Brain pericyte (primary cell): ENCODE measurements around the gene CNST.
"Not testable (repeated sequence)": the region's sequence is repeated elsewhere in the genome, so short reads cannot be mapped to it uniquely, and the experiment has no call there.

Source experiments
- DNase-seq: peaks from one replicate; pipeline ENCODE4 v3.0.0-alpha.2; 2012; ENCODE audit warnings: low read depth, low spot score

Gene CNST

GRCh38 chr1:246617768-246618167 lies 51.5 kb downstream of the CNST start:
- no peak for DNase-seq

GRCh38 chr1:246618240-246618808 lies 52.1 kb downstream of the CNST start:
- no peak for DNase-seq

- DNase-seq: no peak
These were observed 55.9 kb downstream of the CNST start for GRCh38 chr1:246622035-246622652.

GRCh38 chr1:246624091-246624490 lies 57.8 kb downstream of the CNST start:
- no peak for DNase-seq

- no peak for DNase-seq
These were observed 62.8 kb downstream of the CNST start for GRCh38 chr1:246629030-246629429.

- no peak for DNase-seq
These were observed 63.7 kb downstream of the CNST start for GRCh38 chr1:246629976-246630375.

- DNase-seq: no peak
These were observed 65.2 kb downstream of the CNST start for GRCh38 chr1:246631426-246631825.

GRCh38 chr1:246632281-246633168 lies 66.3 kb downstream of the CNST start:
- DNase-seq: no peak

- DNase-seq: not testable (repeated sequence)
These were observed 68.4 kb downstream of the CNST start for GRCh38 chr1:246634659-246635058.

GRCh38 chr1:246638941-246639655 lies 72.8 kb downstream of the CNST start:
- no peak for DNase-seq

GRCh38 chr1:246639732-246640131 lies 73.5 kb downstream of the CNST start:
- DNase-seq: no peak

GRCh38 chr1:246640747-246641146 lies 74.5 kb downstream of the CNST start:
- no peak for DNase-seq

- no peak for DNase-seq
These were observed 75.1 kb downstream of the CNST start for GRCh38 chr1:246641394-246641793.

GRCh38 chr1:246642719-246643118 lies 76.5 kb downstream of the CNST start:
- no peak for DNase-seq

GRCh38 chr1:246647113-246647512 lies 80.9 kb downstream of the CNST start:
- DNase-seq: peak; percentile 22

GRCh38 chr1:246647513-246647912 lies 81.3 kb downstream of the CNST start:
- DNase-seq: no peak

- no peak for DNase-seq
These were observed 84.9 kb downstream of the CNST start for GRCh38 chr1:246651012-246651695.

GRCh38 chr1:246658567-246658966 lies 92.3 kb downstream of the CNST start:
- no peak for DNase-seq

- no peak for DNase-seq
These were observed 93.4 kb downstream of the CNST start for GRCh38 chr1:246659594-246660140.

GRCh38 chr1:246661451-246661850 lies 95.2 kb downstream of the CNST start:
- no peak for DNase-seq

GRCh38 chr1:246667773-246668172 lies 101.5 kb downstream of the CNST start:
- DNase-seq: no peak
